NCI-H345 treated with DMSO at 0.1 percent for 48 hours (cell line): Measurements from ENCODE around the gene CARD14.
"Not testable (repeated sequence)": the region's sequence is repeated elsewhere in the genome, so short reads cannot be mapped to it uniquely, and the experiment has no call there.

Source experiments
- DNase-seq: peaks from one replicate; lab custom pipeline; 2025; ENCODE audit not compliant: unreplicated experiment; lab: John Stamatoyannopoulos, UW

The CARD14 gene

GRCh38 chr17:80248001-80248893 is 78.4 kb downstream of the CARD14 start:
- DNase-seq = no peak

GRCh38 chr17:80248894-80249710 is 79.3 kb downstream of the CARD14 start:
- DNase-seq = no peak

- no peak for DNase-seq
Observed at GRCh38 chr17:80251966-80252365, 82.1 kb downstream of the CARD14 start.

GRCh38 chr17:80252871-80253270 is 83.0 kb downstream of the CARD14 start:
- peak; percentile 39 for DNase-seq

GRCh38 chr17:80253631-80254395 is 84.0 kb downstream of the CARD14 start:
- DNase-seq = no peak

GRCh38 chr17:80254396-80255251 is 84.8 kb downstream of the CARD14 start:
- DNase-seq = no peak

GRCh38 chr17:80256034-80256350 is 86.2 kb downstream of the CARD14 start:
- no peak for DNase-seq

- DNase-seq = no peak
Observed at GRCh38 chr17:80257716-80258213, 87.9 kb downstream of the CARD14 start.

GRCh38 chr17:80258296-80258695 is 88.5 kb downstream of the CARD14 start:
- DNase-seq = not testable (repeated sequence)
